ENCODE measurements around the gene SPINK6.

The SPINK6 gene

DNA sequence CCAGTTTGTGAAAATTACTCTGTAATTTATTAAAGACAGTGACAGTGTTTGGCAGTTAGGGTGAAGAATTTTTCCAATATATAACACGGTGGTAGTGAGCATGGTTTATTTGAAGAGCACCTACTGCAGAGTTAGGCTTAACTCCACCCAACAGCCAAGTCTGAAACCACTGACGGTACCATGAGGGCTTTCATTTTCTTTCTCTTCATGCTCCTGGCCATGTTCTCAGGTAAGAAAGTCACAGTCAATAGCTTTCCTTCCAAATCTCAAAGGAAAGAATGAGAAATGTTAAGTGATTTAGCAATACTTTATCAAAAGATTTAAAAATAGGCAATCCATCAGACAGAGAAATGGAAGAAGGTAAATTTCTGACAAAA is 35.6 kb downstream of the SPINK6 start, which contains the start of gene MARCOL:
TSS of gene MARCOL (plus strand) at position 108 of the 377 bp plus-strand sequence. CDS start at position 181, 73 bp downstream.
- in situ Hi-C loops (cut with MboI; ENCODE audit: low sequenced_read_pairs): no loop called here

GRCh38 chr5:148248894-148249293 is 46.1 kb downstream of the SPINK6 start:
- no peak for DNase-seq (ENCODE audit: low spot score in 2 of 2)
- no peak overlapping the region for H3K4me3 ChIP-seq
- no peaks in the 10 kb centered on the region for H3K9me3 ChIP-seq
- no peaks in the 10 kb centered on the region for H3K36me3 ChIP-seq (replicated peaks)
- in situ Hi-C loops (cut with MboI; ENCODE audit: low sequenced_read_pairs): no loop called here
- H3K4me1 ChIP-seq: no peaks in the 10 kb centered on the region
- H3K27me3 ChIP-seq (ENCODE audit: low read depth): no peaks in the 10 kb centered on the region

More for the DNA sequence above, 35.6 kb downstream of the SPINK6 start, which contains the start of gene MARCOL:
- H3K9me3 ChIP-seq: no peaks in the 10 kb centered on the region
- H3K4me1 ChIP-seq: no peaks in the 10 kb centered on the region
- DNase-seq (ENCODE audit: low spot score in 2 of 2): no peak
- no peak within 1 kb of the TSS for H3K4me3 ChIP-seq
- H3K36me3 ChIP-seq (replicated peaks): no peaks in the 10 kb centered on the region
- no peaks in the 10 kb centered on the region for H3K27me3 ChIP-seq (ENCODE audit: low read depth)

DNA sequence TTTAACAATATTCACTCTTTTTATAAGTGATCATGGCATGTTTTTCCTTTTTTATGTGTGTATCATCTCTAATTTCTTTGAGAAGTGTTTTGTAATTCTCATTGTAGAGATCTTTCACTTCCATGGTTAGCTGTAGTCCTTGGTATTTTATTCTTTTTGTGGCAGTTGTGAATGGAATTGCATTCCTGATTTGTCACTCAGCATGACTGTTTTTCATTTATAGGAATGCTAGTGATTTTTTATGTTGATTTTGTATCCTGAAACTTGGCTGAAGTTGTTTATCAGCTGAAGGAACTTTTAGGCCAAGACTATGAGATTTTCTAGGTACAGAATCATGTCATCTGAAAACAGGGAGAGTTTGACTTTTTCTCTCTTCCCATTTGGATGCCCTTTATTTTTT is 52.6 kb downstream of the SPINK6 start:
- DNase-seq (ENCODE audit: low spot score in 2 of 2): no peak
- Histone ChIP-seq H3K4me1 (no peaks in the 10 kb centered on the region), H3K9me3 (no peaks in the 10 kb centered on the region), H3K4me3 (no peak overlapping the region), H3K27me3 (ENCODE audit: low read depth) (no peaks in the 10 kb centered on the region), H3K36me3 (replicated peaks) (no peaks in the 10 kb centered on the region)
- in situ Hi-C loops (cut with MboI; ENCODE audit: low sequenced_read_pairs): no loop called here

DNA sequence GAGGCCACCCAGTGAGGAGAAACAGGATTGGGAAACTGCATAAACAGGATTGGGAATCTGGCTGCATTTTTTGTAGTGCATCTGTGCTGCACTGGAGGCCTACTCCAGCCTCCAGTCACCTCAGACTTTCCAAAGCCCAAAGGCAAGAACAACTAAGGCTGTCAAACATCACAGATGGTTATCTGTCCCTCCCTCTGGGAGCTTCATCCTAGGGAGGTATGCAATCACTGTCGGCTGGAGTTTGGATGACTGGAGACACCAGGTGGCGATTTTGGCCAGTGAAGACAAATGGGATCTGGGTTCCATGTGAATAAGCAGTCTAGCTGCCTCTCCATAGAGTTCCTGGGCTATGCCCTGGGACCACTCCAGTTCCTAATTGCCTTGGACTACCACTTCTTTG is 56.4 kb downstream of the SPINK6 start:
- in situ Hi-C loops (cut with MboI; ENCODE audit: low sequenced_read_pairs): no loop called here
- Histone ChIP-seq H3K4me3 (no peak overlapping the region), H3K9me3 (no peaks in the 10 kb centered on the region), H3K36me3 (replicated peaks) (no peaks in the 10 kb centered on the region), H3K27me3 (ENCODE audit: low read depth) (no peaks in the 10 kb centered on the region), H3K4me1 (no peaks in the 10 kb centered on the region)
- DNase-seq (ENCODE audit: low spot score in 2 of 2): no peak

GRCh38 chr5:148261221-148261620 is 58.4 kb downstream of the SPINK6 start:
- DNase-seq (ENCODE audit: low spot score in 2 of 2): no peak
- no peak overlapping the region for H3K4me3 ChIP-seq
- no peaks in the 10 kb centered on the region for H3K36me3 ChIP-seq (replicated peaks)
- no peaks in the 10 kb centered on the region for H3K4me1 ChIP-seq
- H3K9me3 ChIP-seq: no peaks in the 10 kb centered on the region
- in situ Hi-C loops (cut with MboI; ENCODE audit: low sequenced_read_pairs): no loop called here
- H3K27me3 ChIP-seq (ENCODE audit: low read depth): no peaks in the 10 kb centered on the region

Data from HAP-1 (cell line).